Renal cortex interstitium (tissue), 11 donors: Measurements from ENCODE around the gene DLEC1. TPM values are rescaled to one million over a fixed set of nuclear protein-coding genes. Genes with fewer than 3 reads are reported as not detected.

ENCODE experiments used
- DNase-seq, 11 donors: peaks; one replicate each; pipeline ENCODE4 v3.0.0-alpha.2; 2013; ENCODE audit warnings: low read depth in 9 of 11, low spot score in 4 of 11; ENCODE audit errors: extremely low read depth in 1 of 11
- polyA plus RNA-seq, 3 donors: library from polyadenylated mRNA; unstranded; fragments of 120-200 nt; gene quantifications; one replicate each; pipeline ENCODE4 v1.2.1, GENCODE V29; 2013; ENCODE audit not compliant: insufficient read length in 3 of 3

The DLEC1 gene
- polyA plus RNA-seq, 3 donors = 0.48 to 1.5 (median 0.82) TPM

DNA sequence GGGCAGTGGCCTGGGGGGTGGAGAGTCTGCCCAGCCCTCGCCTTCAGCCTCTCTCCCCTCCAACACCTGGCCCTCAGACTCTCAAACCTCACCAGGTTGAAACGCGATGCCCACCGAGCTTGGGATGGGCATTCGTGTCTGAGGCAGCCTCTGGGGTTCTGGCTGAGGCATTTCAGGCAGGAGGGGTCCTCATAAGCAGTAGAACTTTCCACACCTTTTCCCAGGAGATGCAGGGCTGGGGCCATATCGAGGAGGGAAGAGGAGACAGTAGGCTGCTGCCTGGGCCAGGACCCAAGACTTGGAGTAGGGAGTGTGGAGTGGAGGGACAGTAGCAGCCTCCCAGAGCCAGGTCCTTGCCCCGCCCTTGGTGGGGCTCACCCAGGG is 73.4 kb downstream of the DLEC1 start:
- no peak for DNase-seq

DNA sequence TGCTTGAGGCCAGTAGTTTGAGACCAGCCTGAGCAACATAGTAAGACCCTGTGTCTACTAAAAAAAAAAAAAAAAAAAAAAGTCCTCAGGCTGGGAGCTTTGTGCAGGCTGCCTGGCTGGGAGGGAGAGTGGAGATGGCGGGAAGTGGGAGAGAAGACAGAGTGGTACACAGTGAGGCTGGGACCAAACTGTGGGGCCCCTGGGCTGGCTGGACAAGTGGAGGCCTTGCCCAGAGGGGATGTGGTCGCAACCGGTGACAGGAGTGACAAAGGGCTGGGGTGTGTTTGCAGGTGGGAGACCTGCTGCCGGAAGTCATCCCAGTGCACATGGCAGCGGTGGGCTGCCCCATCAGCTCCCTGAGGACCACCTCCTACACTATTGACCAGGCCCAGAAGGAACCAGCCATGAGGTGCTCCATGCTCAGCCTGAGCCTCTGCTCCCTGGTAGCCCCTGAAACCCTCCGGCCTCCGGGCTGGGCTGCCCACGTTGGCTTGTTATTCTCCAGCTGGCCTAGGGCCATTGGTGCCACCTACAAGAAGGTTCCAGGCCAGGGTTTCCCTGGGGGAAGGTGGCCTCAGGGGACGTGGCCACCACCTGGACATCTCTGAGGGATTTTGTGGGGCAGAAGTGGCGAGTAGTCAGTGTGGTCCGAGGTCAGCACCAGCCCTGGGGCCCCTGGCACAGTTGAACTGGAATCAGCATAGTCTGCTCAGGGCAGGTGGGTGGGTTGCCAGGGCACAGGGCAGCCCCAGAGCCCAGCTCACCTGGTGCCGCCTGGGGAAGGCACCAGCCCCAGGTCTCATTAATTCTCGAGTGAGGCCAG is 75.3 kb downstream of the DLEC1 start:
- DNase-seq = no peak

- DNase-seq = no peak
Measured at GRCh38 chr3:38114875-38115644, 76.1 kb downstream of the DLEC1 start.

GRCh38 chr3:38115645-38116427 is 76.8 kb downstream of the DLEC1 start:
- DNase-seq = no peak

DNA sequence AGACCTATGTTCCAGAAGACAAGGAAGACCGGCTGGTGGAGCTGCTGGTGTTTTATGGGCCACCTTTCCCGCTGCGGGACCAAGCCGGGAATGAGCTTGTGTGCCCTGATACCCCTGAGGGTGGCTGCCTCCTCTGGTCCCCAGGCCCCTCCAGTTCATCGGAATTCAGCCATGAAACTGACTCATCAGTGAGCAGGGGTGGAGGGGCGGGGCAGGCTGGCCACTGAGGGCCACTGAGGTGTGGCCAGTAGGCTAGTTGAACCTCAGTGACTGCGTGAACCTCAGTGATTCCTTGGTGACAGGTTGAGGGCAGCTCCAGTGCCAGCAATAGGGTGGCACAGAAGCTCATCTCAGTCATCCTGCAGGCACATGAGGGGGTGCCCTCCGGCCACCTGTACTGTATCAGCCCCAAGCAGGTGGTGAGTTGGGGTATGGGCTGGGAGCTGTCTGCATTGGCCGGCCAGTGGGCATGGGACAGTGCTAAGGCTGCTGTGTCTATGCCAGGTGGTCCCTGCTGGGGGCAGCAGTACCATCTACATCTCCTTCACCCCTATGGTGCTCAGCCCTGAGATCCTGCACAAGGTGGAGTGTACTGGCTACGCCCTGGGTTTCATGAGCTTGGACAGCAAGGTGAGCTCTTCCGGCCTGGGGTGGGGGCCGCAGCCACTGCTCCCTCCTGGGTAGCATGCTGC is 77.6 kb downstream of the DLEC1 start:
- no peak for DNase-seq

GRCh38 chr3:38117163-38117716 is 78.2 kb downstream of the DLEC1 start:
- no peak for DNase-seq

GRCh38 chr3:38117748-38118420 is 78.9 kb downstream of the DLEC1 start:
- DNase-seq = peak in 1 of 11 donors; percentile 13

- DNase-seq = no peak
Measured at GRCh38 chr3:38118421-38119247, 79.6 kb downstream of the DLEC1 start.

GRCh38 chr3:38119248-38119544 is 80.2 kb downstream of the DLEC1 start:
- DNase-seq = no peak

DNA sequence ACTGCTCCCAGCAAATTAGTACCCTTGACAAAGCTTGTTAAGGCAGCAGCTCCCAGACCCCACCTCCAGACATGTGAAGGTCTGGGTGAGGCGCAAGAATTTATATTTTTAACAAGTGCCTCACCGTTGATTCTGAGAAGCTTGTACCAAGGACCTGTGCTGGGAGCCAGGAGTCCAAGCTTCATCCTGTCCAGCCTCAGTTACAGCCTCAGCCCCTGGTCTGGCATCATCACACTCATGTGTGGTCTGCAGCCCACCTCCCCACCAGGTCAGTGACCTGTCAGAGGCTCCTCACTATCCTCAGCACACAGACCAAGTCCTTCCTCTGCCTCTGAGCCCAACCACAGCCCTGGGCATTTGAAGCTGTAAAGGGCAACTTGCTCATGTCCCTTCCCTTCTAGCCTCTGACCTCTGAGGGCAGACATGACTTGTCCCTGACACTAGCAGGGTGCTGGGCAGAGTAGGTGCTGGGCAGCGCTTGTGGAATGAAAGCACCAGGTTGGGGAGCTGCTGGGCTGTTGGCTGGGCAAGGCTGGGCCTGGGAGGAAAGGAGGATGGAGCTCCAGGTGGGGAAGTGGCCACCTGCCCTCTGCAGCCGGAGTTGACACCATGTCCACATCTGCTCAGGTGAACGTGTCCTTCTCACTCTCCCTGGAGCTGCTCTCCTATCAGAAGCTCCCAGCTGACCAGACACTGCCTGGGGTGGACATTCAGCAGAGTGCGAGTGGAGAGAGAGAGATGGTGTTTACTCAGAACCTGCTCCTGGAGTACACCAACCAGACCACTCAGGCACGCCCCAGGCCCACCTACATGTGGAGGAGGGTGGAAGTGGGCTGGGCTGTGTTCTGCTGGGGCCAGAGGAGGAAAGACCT is 81.0 kb downstream of the DLEC1 start:
- DNase-seq = no peak

DNA sequence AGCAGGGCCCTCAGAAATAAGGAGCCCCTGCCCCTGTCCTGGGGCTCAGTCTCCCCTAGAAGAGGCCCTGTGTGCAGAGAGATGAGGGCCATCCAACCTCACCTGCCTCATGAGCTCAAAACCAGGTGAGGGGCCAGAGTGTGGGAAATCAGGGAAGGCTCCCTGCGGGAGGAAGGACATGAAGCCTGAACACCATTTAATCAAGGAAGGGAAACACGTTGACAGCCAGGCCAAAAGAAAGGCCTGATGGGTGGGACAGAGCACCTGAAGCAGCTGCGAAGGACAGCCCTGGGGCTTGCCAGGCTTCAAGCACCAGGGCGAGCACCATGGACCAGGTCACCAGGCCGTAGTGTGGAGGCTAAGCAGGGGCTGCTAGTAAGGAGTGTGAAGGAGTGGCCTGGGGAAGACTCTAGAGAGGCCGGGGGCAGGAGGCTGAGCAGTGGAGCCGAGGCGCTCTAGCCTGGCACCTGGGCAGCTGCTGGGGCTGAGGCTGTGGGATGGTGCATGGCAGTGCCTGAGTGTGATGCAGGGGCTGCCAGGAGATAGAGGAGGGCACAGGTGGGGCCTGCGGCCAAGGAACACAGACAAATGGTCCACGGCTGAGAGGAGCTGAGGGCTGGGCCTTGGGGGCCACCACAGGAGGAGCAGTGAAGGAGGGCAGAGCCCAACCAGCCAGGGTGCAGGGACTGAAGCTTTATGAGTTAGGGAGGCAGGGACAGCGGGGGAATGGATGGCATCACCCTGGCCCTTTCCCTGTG is 81.9 kb downstream of the DLEC1 start:
- no peak for DNase-seq

GRCh38 chr3:38121451-38121831 is 82.4 kb downstream of the DLEC1 start:
- DNase-seq = no peak

DNA sequence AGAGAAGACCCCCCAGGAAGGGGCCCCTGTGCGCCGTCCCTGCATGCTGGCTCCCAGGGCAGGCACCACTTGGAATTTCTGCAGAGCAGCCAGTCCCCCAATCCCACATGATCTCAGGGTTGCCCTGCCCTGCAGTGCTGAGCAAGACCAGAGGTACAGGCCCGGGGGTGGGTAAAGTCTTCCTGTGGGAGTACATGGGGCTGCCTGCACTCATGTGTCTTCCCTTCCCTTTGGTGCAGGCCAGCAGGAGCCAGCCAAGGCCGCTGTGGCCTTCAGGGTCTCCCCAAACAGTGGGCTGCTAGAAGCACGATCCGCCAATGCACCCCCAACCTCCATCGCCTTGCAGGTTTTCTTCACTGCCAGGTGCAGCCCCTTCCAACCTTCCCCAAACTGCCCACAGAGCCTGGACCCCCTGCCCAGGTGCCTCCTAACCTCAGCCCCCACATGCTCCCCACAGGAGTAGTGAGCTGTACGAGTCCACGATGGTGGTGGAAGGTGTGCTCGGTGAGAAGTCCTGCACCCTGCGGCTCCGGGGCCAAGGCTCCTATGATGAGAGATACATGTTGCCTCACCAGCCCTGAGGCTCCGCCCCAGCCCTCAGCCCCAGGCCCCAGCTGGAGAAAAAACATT is 82.9 kb downstream of the DLEC1 start:
- no peak for DNase-seq

DNA sequence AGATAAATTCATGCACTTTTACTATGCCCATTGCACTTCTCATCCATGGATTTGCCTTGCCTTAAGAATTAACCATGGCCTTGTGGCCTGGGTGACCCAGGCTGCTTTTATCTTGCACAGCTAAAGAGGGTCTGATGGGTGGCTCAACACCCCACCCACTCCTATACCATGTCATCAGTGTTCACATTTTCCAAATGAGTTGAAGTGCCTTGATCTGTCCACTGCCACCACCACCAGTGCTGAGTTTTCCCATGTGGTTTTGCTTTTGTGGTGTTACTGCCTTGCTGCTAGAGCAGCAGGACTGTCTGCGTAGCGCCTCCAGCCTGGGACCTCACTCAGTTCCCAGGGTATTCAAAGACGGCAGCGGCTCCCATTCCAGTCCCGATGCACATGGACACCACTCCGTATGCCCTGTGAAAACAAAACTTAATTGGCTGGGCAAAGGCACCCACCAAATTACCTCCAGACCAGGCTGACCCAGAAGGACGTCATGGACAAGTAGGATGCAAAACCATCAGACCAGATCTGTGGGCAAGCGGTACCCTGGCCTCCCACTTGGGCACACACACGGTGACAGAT is 83.8 kb downstream of the DLEC1 start:
- DNase-seq = no peak
